Measurements from ENCODE around the gene PRDX6. TPM values are rescaled to one million over a fixed set of nuclear protein-coding genes. Genes with fewer than 3 reads are reported as not detected.

Gene PRDX6
- total and polyA plus RNA-seq, 12 donors, result 215 to 698 (median 360) TPM

GRCh38 chr1:173467426-173467825 is 9.7 kb upstream of the PRDX6 start:
- intact Hi-C loops (cut with DNase I), result no loop called here

GRCh38 chr1:173469656-173470055 is 7.5 kb upstream of the PRDX6 start:
- ATAC-seq (no peak), DNase-seq (no peak)
- Histone ChIP-seq H3K9me3 (peaks cover 0 to 33% (median 9%) of the 10 kb centered on the region in 11 donors), H3K4me1 (peaks cover 0 to 16% (median 6%) of the 10 kb centered on the region in 9 donors), H3K36me3 (no peaks in the 10 kb centered on the region), H3K27me3 (no peaks in the 10 kb centered on the region), H3K4me3 (no peak overlapping the region), H3K27ac (no peak overlapping the region)
- WGBS, 2 donors, result 94 to 96% methylated on average over 3 of the region's 3 CpGs
- intact Hi-C loops (cut with DNase I), result loop anchor here in 1 of 10 donors (10.0 kb wide), 1 partner anchor 555 kb away; the partner anchor contains the start of gene RC3H1
- TF ChIP-seq CTCF (IDR thresholded peaks at IDR 0.05), result no peak

More at GRCh38 chr1:173467426-173467825, 9.7 kb upstream of the PRDX6 start:
- WGBS, 2 donors, result 87% methylated on average over 4 of the region's 4 CpGs
- H3K9me3 ChIP-seq, result peaks cover 0 to 48% (median 9%) of the 10 kb centered on the region in 11 donors
- H3K27ac ChIP-seq, result no peak overlapping the region
- DNase-seq, result no peak
- H3K27me3 ChIP-seq, result no peaks in the 10 kb centered on the region
- H3K4me1 ChIP-seq, result no peaks in the 10 kb centered on the region
- no peak overlapping the region for H3K4me3 ChIP-seq
- ATAC-seq, result no peak
- no peaks in the 10 kb centered on the region for H3K36me3 ChIP-seq
- TF ChIP-seq CTCF (IDR thresholded peaks at IDR 0.05), result no peak

- no peak overlapping the region for H3K4me3 ChIP-seq
- peaks cover 0 to 33% (median 6%) of the 10 kb centered on the region in 11 donors for H3K9me3 ChIP-seq
- ATAC-seq, result no peak
- peaks cover 0 to 25% (median 7%) of the 10 kb centered on the region in 9 donors for H3K4me1 ChIP-seq
- DNase-seq, result no peak
- no peaks in the 10 kb centered on the region for H3K27me3 ChIP-seq
- H3K36me3 ChIP-seq, result no peaks in the 10 kb centered on the region
- no peak overlapping the region for H3K27ac ChIP-seq
- intact Hi-C loops (cut with DNase I), result loop anchor here in 1 of 10 donors (10.0 kb wide), 1 partner anchor 554 kb away; the partner anchor contains the start of gene RC3H1
- 94 to 98% methylated on average over 4 of the region's 4 CpGs for WGBS, 2 donors
- no peak for TF ChIP-seq CTCF (IDR thresholded peaks at IDR 0.05)
Measured at GRCh38 chr1:173470608-173471007, 6.5 kb upstream of the PRDX6 start.

- H3K9me3 ChIP-seq, result peaks cover 0 to 24% (median 5%) of the 10 kb centered on the region in 11 donors
- H3K36me3 ChIP-seq, result no peaks in the 10 kb centered on the region
- peak overlapping the region in 1 of 10 donors; percentile 1 for H3K4me3 ChIP-seq
- H3K27ac ChIP-seq, result peak overlapping the region in 1 of 10 donors; percentile 22
- no peak for TF ChIP-seq CTCF (IDR thresholded peaks at IDR 0.05)
- intact Hi-C loops (cut with DNase I), result loop anchor here in 1 of 10 donors (10.0 kb wide), 1 partner anchor 551 kb away; the partner anchor contains the start of gene RC3H1
- DNase-seq, result no peak
- peaks cover 0 to 44% (median 21%) of the 10 kb centered on the region in 9 donors for H3K4me1 ChIP-seq
- no peak for ATAC-seq
- no peaks in the 10 kb centered on the region for H3K27me3 ChIP-seq
- 71 to 75% methylated on average over 2 of the region's 2 CpGs for WGBS, 2 donors
Measured at GRCh38 chr1:173473599-173474011, 3.5 kb upstream of the PRDX6 start.
